ENCODE measurements around the gene POC1B. TPM values are rescaled to one million over a fixed set of nuclear protein-coding genes. Genes with fewer than 3 reads are reported as not detected.

POC1B gene
- total and polyA plus RNA-seq, 2 donors (not counting 3 experiments of a cell fraction or from before 2014, with no cell fraction given) = 7.1 to 18.2 TPM

- H3K79me2 ChIP-seq (ENCODE audit: control insufficient read depth, insufficient read depth, low read length) = no peaks in the 10 kb centered on the region
- no peak overlapping the region for H3K4me2 ChIP-seq (ENCODE audit: insufficient read depth, low read length)
- no peak for FAIRE-seq
- no peak overlapping the region for H2AFZ ChIP-seq (ENCODE audit: low read depth, low read length)
- intact Hi-C loops (cut with micrococcal nuclease) (loop anchor here (1.0 kb wide), 1 partner anchor 59 kb away; no protein-coding TSS in a partner anchor), dilution Hi-C loops (cut with MboI; ENCODE audit: extremely low pct_ligation_motif_present, low sequenced_read_pairs) (no loop called here)
- BruUV-seq (replicated peaks) = no TSS peak
- H3K9ac ChIP-seq (replicated peaks; ENCODE audit: extremely low read depth, insufficient read depth, low read length) = no peak overlapping the region
- ChIA-PET CTCF (interaction anchor here (1.3 to 1.9 kb wide), 2 partner anchors 39 to 70 kb away, joined by 5 to 8 read pairs; partner anchors contain the start of gene DUSP6), POLR2A (no interaction called here)
- H4K20me1 ChIP-seq (replicated peaks; ENCODE audit: control insufficient read depth, extremely low read depth, insufficient read depth, low read length) = no peaks in the 10 kb centered on the region
- H3K27ac ChIP-seq (ENCODE audit: insufficient read depth, low read depth, low read length) = peak overlapping the region; percentile 80
- no peak for DNase-seq (ENCODE audit: low read depth, low spot score)
- H3K4me3 ChIP-seq (replicated peaks in 1 of 3; ENCODE audit: insufficient read depth in 1 of 3, low read depth in 1 of 3, low read length in 3 of 3) = no peak overlapping the region
- H3K9me3 ChIP-seq (replicated peaks; ENCODE audit: control insufficient read depth, insufficient read depth, low read length) = no peaks in the 10 kb centered on the region
- no peaks in the 10 kb centered on the region for H3K27me3 ChIP-seq (ENCODE audit: control insufficient read depth in 2 of 2, insufficient read depth in 2 of 2, low read length in 2 of 2)
- no peaks in the 10 kb centered on the region for H3K36me3 ChIP-seq (ENCODE audit: control insufficient read depth in 2 of 2, extremely low read depth in 1 of 2, insufficient read depth in 2 of 2, low read length in 2 of 2)
- peaks cover 28% of the 10 kb centered on the region for H3K4me1 ChIP-seq (ENCODE audit: control insufficient read depth, extremely low read depth, insufficient read depth, low read length)
- no peak for TF ChIP-seq EZH2 (IDR thresholded peaks at IDR 0.05; ENCODE audit: borderline replicate concordance, low read depth, low read length, severe bottlenecking)
- no peak for TF ChIP-seq FOS (IDR thresholded peaks at IDR 0.05; ENCODE audit: borderline replicate concordance, insufficient read depth, low read length)
- no peak for TF ChIP-seq CTCF (IDR thresholded peaks at IDR 0.05; ENCODE audit: extremely low read depth in 1 of 2, insufficient read depth in 1 of 2, low read depth in 1 of 2, low read length in 2 of 2)
- no peak for TF ChIP-seq MYC (IDR thresholded peaks at IDR 0.05; ENCODE audit: low read depth, low read length)
- no peaks in the 10 kb centered on the region for H3K9me1 ChIP-seq (replicated peaks; ENCODE audit: control insufficient read depth, extremely low read depth, insufficient read depth, low read length)
These were observed 134.0 kb downstream of the POC1B start for GRCh38 chr12:89391726-89392336.

All from endothelial cell of umbilical vein (primary cell).